Measurements from ENCODE around the gene OSBPL9.

GRCh38 chr1:51621161-51621560 is 4.3 kb downstream of the OSBPL9 start:
- no peak for TF ChIP-seq EZH2 (IDR thresholded peaks at IDR 0.05; ENCODE audit: insufficient read depth, poor library complexity, severe bottlenecking)
- no peak for TF ChIP-seq EZH2phosphoT487 (IDR thresholded peaks at IDR 0.05; ENCODE audit: insufficient read depth, low read depth)
